Measurements from ENCODE around the gene PRUNE2.
"Not testable (repeated sequence)": the region's sequence is repeated elsewhere in the genome, so short reads cannot be mapped to it uniquely, and the experiment has no call there.

The PRUNE2 gene

GRCh38 chr9:76798527-76798926 is 107.4 kb downstream of the PRUNE2 start:
- no peak for DNase-seq (ENCODE audit: low spot score)

GRCh38 chr9:76796296-76796695 is 109.6 kb downstream of the PRUNE2 start:
- no peak for DNase-seq (ENCODE audit: low spot score)

GRCh38 chr9:76793784-76794431 is 112.0 kb downstream of the PRUNE2 start:
- DNase-seq (ENCODE audit: low spot score) = no peak

- DNase-seq (ENCODE audit: low spot score) = no peak
Measured at GRCh38 chr9:76789840-76790239, 116.1 kb downstream of the PRUNE2 start.

GRCh38 chr9:76787677-76788076 is 118.2 kb downstream of the PRUNE2 start:
- no peak for DNase-seq (ENCODE audit: low spot score)

- DNase-seq (ENCODE audit: low spot score) = no peak
Measured at GRCh38 chr9:76785501-76785900, 120.4 kb downstream of the PRUNE2 start.

GRCh38 chr9:76784881-76785280 is 121.0 kb downstream of the PRUNE2 start:
- DNase-seq (ENCODE audit: low spot score) = no peak

- DNase-seq (ENCODE audit: low spot score) = no peak
Measured at GRCh38 chr9:76772686-76773445, 133.0 kb downstream of the PRUNE2 start.

GRCh38 chr9:76766126-76766525 is 139.8 kb downstream of the PRUNE2 start:
- DNase-seq (ENCODE audit: low spot score) = no peak

GRCh38 chr9:76764138-76764537 is 141.8 kb downstream of the PRUNE2 start, which contains the start of gene PCA3:
TSS of gene PCA3 (plus strand) at chr9:76764438.
- DNase-seq (ENCODE audit: low spot score) = no peak

- DNase-seq (ENCODE audit: low spot score) = no peak
Measured at GRCh38 chr9:76761448-76761847, 144.5 kb downstream of the PRUNE2 start.

GRCh38 chr9:76759732-76760131 is 146.2 kb downstream of the PRUNE2 start:
- DNase-seq (ENCODE audit: low spot score) = no peak

GRCh38 chr9:76758476-76758875 is 147.4 kb downstream of the PRUNE2 start:
- DNase-seq (ENCODE audit: low spot score) = no peak

- DNase-seq (ENCODE audit: low spot score) = no peak
Measured at GRCh38 chr9:76756941-76757673, 148.8 kb downstream of the PRUNE2 start.

GRCh38 chr9:76756268-76756640 is 149.7 kb downstream of the PRUNE2 start:
- DNase-seq (ENCODE audit: low spot score) = no peak

- DNase-seq (ENCODE audit: low spot score) = no peak
Measured at GRCh38 chr9:76751001-76751400, 154.9 kb downstream of the PRUNE2 start.

GRCh38 chr9:76744336-76744735 is 161.6 kb downstream of the PRUNE2 start:
- DNase-seq (ENCODE audit: low spot score) = no peak

GRCh38 chr9:76743931-76744330 is 162.0 kb downstream of the PRUNE2 start:
- no peak for DNase-seq (ENCODE audit: low spot score)

- not testable (repeated sequence) for DNase-seq (ENCODE audit: low spot score)
Measured at GRCh38 chr9:76742890-76743289, 163.0 kb downstream of the PRUNE2 start.

GRCh38 chr9:76741524-76741923 is 164.4 kb downstream of the PRUNE2 start:
- DNase-seq (ENCODE audit: low spot score) = no peak

- no peak for DNase-seq (ENCODE audit: low spot score)
Measured at GRCh38 chr9:76738402-76738801, 167.5 kb downstream of the PRUNE2 start.

- DNase-seq (ENCODE audit: low spot score) = no peak
Measured at GRCh38 chr9:76737154-76737902, 168.6 kb downstream of the PRUNE2 start.
